Measurements from ENCODE around the gene LMOD3. TPM values are rescaled to one million over a fixed set of nuclear protein-coding genes. Genes with fewer than 3 reads are reported as not detected.

Gene LMOD3
- total RNA-seq, 1 donor from 2014 or later = 0.09 TPM

DNA sequence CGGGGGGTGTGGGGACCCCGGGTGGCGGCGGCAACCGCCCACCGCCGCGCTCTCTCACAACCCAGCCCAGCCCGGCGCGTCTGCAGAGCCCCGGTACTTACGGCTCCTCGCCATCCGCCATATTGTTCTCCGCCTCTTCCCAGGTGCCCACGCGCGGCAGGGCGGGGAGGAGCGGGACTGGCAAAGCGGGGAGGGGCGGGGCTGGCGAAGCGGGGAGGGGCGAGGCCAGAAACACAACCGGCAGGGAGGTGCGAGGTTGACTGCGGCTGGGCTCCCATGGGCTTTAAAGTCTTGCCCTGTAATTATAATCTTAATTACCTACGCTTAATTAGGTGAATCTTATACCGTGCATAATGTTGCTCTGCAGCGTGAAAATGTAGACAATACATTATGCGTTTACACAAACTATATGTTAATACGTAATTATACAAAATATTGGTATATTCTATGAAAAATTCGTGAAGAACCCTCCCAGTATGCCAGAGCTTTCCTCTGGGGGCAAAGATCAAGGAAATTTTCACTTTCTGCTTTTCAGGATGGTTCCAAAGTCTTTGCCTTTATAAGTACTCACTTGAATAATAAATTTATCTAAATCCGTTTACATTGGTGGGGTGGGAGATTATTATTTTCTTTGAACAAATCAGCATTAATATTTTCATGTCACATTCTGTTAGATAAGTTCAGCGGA, 42.0 kb downstream of the LMOD3 start, which contains the start of gene UBA3:
Gene UBA3 (minus strand): TSS at position 133 of the 688 bp plus-strand sequence. CDS start 12 bp downstream, at position 121.
- DNase-seq (ENCODE audit: low spot score) (peak; percentile 95), ATAC-seq (peak; percentile 90)
- intact Hi-C loops (cut with DNase I) = no loop called here

DNA sequence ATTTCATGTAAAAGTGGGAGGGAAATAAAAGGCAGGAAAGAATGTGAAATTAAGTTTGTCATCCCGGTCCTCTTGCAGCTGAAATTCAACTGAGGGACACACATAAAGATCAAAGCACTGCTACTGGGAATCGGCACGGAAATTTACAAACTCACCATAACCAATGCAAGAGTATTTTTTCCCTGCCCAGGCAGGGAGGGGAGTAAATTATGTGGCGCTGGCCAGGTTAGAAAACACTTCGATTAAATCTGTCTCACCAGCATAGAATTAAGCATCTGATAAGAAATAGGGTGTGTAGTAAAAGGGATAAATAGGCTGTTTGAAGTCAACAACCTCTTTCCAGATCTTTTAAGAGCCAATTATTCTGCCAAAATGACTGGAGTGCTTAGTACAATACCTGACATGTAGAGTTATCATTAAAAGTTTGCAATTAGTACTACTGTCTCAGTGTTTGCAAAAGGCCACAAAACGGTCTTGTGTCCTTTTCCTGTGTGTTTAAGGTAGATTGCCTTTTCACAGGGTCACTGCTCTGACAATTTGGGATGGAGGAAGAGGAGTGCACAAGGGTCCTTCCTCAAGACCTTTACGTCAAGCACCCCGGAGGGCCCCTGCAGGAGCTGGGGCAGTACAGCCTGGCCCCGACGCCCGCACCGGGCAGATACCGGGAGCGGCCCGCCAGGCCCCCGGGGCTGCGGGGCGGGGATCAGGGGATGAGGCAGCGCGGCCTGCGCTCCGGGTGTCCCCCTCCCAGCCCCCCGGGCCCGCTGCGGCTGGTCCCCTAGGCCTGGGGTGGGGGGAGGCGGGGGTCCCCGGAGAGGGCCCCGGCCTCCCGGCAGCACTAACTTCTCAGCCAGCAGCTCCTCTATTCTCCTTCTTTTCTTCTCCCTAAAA, 42.9 kb downstream of the LMOD3 start:
- DNase-seq (ENCODE audit: low spot score) = no peak
- intact Hi-C loops (cut with DNase I) = no loop called here

DNA sequence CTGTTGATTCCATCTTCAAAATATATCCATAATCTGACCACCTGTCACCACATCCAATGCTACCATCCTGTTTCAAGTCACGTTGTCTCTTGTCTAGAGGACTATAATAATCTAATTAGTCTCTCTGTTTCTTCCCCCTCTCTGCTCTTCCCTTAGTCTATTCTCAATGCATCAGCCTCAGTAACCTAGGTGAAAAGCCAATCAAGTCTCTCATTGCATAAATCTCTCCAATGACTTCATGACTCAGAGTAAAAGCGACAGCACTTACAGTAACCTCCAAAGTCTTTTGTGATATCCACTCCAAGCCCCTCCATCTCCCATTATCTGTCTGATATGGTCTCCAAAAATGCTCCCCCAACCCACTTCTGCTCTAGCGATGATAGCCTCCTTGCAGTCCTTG, 49.5 kb downstream of the LMOD3 start:
- intact Hi-C loops (cut with DNase I) = no loop called here
- DNase-seq (ENCODE audit: low spot score) (no peak), ATAC-seq (no peak)

More for the DNA sequence above, 42.9 kb downstream of the LMOD3 start:
- ATAC-seq = peak; percentile 7

DNA sequence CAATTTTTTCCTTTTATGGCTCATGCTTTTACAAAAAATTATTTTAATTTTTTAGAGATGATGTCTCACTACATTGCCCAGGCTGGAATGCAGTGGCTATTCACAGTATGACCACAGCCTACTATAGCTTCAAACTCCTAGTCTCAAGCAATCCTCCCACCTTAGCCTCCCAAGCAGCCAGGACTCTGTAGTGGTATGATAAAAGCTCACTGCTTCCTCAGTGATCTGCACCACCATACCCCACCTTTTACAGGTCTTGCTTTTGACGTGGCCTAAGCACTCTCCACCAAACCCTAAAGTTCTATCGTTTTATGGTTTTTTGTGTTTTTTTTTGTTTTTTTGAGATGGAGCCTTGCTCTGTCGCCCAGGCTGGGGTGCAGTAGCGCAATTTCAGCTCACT, 56.3 kb downstream of the LMOD3 start:
- DNase-seq (ENCODE audit: low spot score) = no peak
- intact Hi-C loops (cut with DNase I) = no loop called here
- no peak for ATAC-seq

DNA sequence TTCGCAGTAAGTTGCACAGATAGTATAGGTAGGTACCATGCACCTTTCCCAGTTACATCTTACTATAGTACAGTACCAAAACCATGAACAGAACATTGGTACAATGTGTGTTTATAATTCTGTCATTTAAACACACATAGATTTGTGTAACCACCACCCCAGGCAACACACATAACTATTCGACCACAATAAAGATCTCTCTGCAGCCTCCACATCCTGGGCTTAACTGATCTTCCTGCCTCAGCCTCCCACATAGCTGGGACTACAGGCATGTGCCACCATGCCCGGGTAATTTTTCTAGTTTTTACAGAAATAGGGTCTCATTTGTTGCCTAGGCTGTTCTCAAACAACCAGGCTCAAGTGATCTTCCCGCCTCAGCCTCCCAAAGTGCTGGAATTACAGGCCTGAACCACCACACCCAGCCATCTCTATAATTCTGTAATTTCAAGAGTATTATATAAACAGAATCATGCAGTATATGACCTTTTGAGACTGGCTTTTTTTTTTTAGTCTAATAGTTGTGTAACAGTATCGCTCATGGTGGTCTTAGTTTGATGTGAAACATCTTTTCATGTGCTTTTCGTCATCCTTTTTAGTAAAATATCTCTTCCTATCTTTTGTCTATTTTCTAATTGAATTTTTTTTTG, 57.0 kb downstream of the LMOD3 start:
- DNase-seq (ENCODE audit: low spot score) (no peak), ATAC-seq (no peak)
- intact Hi-C loops (cut with DNase I) = no loop called here

DNA sequence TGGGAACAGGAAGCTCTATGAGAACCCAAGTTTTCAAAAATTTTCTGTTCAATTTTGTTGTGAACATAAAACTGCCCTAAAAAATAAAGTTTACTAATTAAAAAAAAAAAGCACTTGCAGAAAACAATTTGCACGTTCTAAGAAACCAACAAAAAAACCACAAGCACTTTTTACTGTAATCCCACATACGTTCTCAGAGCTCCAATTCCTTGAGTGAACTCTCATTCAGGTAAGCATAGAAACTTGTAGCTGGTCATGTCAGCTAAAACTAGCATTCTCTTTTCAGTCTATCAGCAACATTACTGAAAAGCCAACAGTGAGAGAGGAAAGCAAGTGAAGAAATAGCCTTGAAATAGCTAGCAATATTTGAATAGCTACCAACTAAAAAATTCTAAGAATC, 58.8 kb downstream of the LMOD3 start:
- intact Hi-C loops (cut with DNase I) = no loop called here
- ATAC-seq (no peak), DNase-seq (ENCODE audit: low spot score) (no peak)

DNA sequence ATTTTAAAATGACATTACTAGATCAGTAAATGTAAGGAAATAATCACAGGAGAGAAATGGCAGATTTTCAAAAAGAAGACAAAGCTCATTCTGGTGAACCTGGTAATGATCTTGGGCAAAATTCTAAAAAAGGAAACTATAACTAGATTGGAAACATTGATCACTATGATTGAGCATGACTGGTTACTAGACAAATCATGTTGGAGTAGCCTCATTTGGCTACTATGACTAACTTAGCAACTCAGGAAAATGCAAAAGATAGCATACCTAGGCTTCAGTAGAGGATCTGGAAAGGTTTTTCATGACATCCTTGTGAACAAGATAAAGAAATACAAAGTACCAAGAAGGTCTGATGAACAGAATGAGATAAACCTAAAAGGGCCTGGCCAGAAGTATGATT, 62.7 kb downstream of the LMOD3 start:
- DNase-seq (ENCODE audit: low spot score) = no peak
- no peak for ATAC-seq
- intact Hi-C loops (cut with DNase I) = no loop called here

DNA sequence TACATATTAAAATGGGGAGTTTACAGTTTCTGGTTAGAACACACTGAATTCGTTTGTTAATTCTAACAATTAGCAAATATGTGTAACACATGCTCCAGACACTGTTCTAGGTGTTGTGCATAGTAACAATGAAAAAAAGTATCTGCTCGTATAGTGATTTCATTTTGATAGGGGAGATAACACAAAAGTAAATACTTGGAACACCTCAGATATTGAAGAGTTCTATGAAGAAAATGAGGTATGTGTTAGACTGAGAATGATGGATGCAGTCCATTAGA, 63.5 kb downstream of the LMOD3 start:
- intact Hi-C loops (cut with DNase I) = no loop called here
- no peak for ATAC-seq

DNA sequence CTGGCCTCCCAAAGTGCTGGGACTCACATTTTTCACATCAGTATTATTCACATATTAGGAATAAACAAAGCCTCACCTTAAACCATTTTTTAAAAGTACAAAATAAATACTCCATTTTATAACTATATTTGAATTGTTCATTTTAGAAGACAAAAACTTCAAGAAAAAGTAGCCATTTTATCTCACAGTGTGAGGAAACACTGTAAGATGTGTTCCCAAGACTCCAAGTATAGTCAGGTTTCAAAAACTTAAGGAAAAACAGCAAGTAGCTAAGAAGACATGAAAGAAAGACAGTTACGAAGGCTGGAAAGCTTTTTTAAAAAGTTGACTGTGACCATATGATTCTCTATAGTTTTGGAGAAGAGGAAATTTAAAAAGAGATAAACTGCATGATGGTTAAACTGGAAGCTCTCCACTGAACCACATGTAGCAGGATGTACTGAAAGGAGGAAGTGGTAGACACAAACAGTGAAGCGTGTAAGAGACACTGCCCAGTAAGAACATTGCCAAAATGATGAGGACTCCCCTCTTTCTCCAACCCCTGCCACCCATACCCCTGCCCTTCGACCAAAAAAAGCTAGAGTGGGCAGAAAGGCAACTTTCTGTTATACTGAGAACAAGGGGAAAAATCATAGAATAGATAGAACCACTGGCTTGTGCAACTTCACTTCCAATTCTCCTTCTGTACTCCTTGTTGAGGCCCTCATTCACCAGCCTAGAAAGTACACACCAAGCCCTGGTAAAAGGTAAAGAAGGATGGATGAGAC, 64.0 kb downstream of the LMOD3 start:
- DNase-seq (ENCODE audit: low spot score) = no peak
- intact Hi-C loops (cut with DNase I) = no loop called here
- ATAC-seq = no peak

More for the DNA sequence above, 63.5 kb downstream of the LMOD3 start:
- DNase-seq (ENCODE audit: low spot score) = no peak

Other genes with a start within 250 kb of the LMOD3 start
- gene TAFA4, start 190.0 kb downstream of the LMOD3 start, total RNA-seq = not detected
- 37.4 TPM for gene EOGT, start 108.9 kb downstream of the LMOD3 start, total RNA-seq
- gene TMF1, start 70.3 kb downstream of the LMOD3 start, total RNA-seq = 43.3 TPM
- gene UBA3, start 42.2 kb downstream of the LMOD3 start, total RNA-seq = 52.8 TPM
- gene ARL6IP5, start 37.7 kb downstream of the LMOD3 start, total RNA-seq = 116 TPM

Data from sciatic nerve (tissue), 2 donors.